NB4 (cell line): ENCODE data around the gene RFX2.

ENCODE experiments used
- MYC ChIP-seq: IDR thresholded peaks from 2 replicates; pipeline ENCODE4 v1.6.1; 2011; ENCODE audit warnings: low read depth, low read length
- POLR2A ChIP-seq: IDR thresholded peaks from 2 replicates; pipeline ENCODE4 v1.6.1; 2011; ENCODE audit warnings: mild to moderate bottlenecking; ENCODE audit not compliant: insufficient read length; ENCODE audit errors: extremely low read depth
- TF ChIP-seq, protein P1 (sequence below): IDR thresholded peaks from one replicate; pipeline ENCODE4 v1.5.1; 2012; ENCODE audit warnings: low read depth, low read length
- TF ChIP-seq, protein P2 (sequence below): IDR thresholded peaks from 2 replicates; pipeline ENCODE4 v1.6.1; 2011; ENCODE audit warnings: low read depth, low read length

DNA sequence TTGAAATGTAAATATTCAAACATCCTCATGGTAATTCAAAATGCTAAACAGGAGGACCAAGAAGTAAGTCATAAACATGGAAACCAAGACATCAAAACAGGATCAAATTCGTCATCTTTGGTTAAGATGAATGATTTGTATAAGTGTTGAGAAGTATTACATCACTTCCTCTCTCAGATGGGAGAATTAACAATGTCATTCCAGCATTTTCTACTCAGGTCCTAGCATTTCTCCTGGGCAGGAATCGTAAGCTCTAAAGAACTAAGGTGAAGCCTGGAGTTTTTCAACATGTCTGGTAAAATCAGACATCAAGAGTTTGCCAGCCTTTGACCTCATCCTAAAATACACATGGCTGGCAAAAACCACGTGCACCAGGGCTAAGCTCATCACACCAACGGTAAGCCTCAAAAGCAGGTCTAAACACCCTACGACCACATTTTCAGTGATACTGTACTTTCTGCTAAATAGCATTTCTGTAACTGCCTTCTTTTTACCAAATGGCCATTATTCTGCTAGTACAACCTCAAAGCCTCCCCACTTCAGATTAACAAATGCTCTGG is 157.2 kb downstream of the RFX2 start:
- TF ChIP-seq, protein P1, sequence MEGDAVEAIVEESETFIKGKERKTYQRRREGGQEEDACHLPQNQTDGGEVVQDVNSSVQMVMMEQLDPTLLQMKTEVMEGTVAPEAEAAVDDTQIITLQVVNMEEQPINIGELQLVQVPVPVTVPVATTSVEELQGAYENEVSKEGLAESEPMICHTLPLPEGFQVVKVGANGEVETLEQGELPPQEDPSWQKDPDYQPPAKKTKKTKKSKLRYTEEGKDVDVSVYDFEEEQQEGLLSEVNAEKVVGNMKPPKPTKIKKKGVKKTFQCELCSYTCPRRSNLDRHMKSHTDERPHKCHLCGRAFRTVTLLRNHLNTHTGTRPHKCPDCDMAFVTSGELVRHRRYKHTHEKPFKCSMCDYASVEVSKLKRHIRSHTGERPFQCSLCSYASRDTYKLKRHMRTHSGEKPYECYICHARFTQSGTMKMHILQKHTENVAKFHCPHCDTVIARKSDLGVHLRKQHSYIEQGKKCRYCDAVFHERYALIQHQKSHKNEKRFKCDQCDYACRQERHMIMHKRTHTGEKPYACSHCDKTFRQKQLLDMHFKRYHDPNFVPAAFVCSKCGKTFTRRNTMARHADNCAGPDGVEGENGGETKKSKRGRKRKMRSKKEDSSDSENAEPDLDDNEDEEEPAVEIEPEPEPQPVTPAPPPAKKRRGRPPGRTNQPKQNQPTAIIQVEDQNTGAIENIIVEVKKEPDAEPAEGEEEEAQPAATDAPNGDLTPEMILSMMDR = no peak
- TF ChIP-seq POLR2A (no peak), MYC (no peak)
- TF ChIP-seq, protein P2, sequence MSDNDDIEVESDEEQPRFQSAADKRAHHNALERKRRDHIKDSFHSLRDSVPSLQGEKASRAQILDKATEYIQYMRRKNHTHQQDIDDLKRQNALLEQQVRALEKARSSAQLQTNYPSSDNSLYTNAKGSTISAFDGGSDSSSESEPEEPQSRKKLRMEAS = no peak
